ENCODE results near the gene TNRC18. TPM values are rescaled to one million over a fixed set of nuclear protein-coding genes. Genes with fewer than 3 reads are reported as not detected.

Gene TNRC18
- polyA plus RNA-seq, 1 of the 3 experiments (the other 2 are of a cell fraction): 34.4 TPM

DNA sequence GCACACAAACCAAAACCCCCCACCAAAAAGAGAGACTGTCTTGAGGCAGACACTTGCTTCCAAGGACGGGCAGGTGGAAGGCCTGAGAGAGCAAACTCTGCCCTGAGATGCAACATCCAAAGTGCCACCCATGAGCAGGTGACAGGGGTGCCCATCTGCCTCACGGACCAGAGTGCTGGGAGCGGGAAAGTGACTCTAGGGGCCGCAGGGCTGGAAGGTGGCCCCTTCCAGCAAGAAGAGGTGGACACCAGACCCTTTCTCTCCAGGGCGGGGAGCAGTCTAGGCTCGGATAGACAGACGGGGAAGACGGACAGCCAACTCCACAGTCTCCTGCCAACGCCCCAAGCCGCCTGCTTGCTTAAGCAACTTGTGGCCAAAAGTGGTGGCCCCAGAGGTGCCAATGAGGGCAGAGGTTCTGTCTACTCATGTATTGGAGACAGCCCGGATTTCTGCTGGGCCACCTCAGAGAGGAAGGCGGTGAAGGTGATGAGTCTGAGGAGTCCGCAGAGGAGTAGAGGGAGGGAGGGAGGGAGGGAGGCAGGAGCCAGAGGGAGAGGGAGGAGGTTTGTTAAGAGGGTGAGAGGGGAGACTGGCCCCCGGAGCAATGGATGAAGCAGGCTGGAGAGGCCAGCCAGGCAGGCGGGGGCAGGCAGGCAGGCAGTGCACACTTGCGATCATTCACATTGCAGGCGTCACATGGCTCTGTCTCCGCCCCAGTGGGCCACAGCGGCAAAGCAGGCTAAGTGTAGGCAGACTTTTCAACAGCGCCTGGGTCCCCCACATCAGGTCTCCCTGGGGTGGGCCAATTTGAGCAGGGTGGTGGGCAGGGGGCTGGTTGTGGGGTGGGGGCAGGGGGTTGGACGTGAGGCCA, 75.3 kb downstream of the TNRC18 start:
- Histone ChIP-seq H4K20me1 (ENCODE audit: insufficient read depth) (peaks cover 42% of the 10 kb centered on the region), H2AFZ (ENCODE audit: low read depth) (no peak overlapping the region), H3K79me2 (ENCODE audit: insufficient read depth) (peaks cover 71% of the 10 kb centered on the region), H3K4me3 (ENCODE audit: low read depth in 2 of 2, low read length in 1 of 2) (no peak overlapping the region), H3K9ac (no peak overlapping the region), H3K36me3 (replicated peaks in 1 of 2; ENCODE audit: control insufficient read depth in 1 of 2, insufficient read depth in 2 of 2, low read length in 1 of 2) (peaks cover 44 to 57% of the 10 kb centered on the region in 2 experiments), H3K9me3 (no peaks in the 10 kb centered on the region), H3K27me3 (ENCODE audit: insufficient read depth) (no peaks in the 10 kb centered on the region), H3K4me2 (no peak overlapping the region), H3K4me1 (ENCODE audit: control insufficient read depth in 1 of 2, insufficient read depth in 2 of 2, low read depth in 1 of 2, low read length in 1 of 2) (0 out of 4 replicates have a peak, but pooled peaks cover 0 to 5% of the 10 kb centered on the region in 2 experiments), H3K9me2 (no peaks in the 10 kb centered on the region), H3K27ac (ENCODE audit: low read depth in 2 of 2, low read length in 1 of 2) (no peak overlapping the region), H3F3A (replicated peaks; ENCODE audit: insufficient read depth) (peaks cover 4% of the 10 kb centered on the region)
- CTCF ChIA-PET: no interaction called here
- no peak for TF ChIP-seq CTCF (IDR thresholded peaks at IDR 0.05)
- no peak for TF ChIP-seq SIN3A (IDR thresholded peaks at IDR 0.05; ENCODE audit: borderline replicate concordance, low read depth, low read length)
- no peak for TF ChIP-seq CHD2 (IDR thresholded peaks at IDR 0.05; ENCODE audit: low read length, partially characterized antibody)
- TF ChIP-seq, protein P1, sequence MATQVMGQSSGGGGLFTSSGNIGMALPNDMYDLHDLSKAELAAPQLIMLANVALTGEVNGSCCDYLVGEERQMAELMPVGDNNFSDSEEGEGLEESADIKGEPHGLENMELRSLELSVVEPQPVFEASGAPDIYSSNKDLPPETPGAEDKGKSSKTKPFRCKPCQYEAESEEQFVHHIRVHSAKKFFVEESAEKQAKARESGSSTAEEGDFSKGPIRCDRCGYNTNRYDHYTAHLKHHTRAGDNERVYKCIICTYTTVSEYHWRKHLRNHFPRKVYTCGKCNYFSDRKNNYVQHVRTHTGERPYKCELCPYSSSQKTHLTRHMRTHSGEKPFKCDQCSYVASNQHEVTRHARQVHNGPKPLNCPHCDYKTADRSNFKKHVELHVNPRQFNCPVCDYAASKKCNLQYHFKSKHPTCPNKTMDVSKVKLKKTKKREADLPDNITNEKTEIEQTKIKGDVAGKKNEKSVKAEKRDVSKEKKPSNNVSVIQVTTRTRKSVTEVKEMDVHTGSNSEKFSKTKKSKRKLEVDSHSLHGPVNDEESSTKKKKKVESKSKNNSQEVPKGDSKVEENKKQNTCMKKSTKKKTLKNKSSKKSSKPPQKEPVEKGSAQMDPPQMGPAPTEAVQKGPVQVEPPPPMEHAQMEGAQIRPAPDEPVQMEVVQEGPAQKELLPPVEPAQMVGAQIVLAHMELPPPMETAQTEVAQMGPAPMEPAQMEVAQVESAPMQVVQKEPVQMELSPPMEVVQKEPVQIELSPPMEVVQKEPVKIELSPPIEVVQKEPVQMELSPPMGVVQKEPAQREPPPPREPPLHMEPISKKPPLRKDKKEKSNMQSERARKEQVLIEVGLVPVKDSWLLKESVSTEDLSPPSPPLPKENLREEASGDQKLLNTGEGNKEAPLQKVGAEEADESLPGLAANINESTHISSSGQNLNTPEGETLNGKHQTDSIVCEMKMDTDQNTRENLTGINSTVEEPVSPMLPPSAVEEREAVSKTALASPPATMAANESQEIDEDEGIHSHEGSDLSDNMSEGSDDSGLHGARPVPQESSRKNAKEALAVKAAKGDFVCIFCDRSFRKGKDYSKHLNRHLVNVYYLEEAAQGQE (IDR thresholded peaks at IDR 0.05; ENCODE audit: low read depth, low read length): no peak
- TF ChIP-seq, protein P2, sequence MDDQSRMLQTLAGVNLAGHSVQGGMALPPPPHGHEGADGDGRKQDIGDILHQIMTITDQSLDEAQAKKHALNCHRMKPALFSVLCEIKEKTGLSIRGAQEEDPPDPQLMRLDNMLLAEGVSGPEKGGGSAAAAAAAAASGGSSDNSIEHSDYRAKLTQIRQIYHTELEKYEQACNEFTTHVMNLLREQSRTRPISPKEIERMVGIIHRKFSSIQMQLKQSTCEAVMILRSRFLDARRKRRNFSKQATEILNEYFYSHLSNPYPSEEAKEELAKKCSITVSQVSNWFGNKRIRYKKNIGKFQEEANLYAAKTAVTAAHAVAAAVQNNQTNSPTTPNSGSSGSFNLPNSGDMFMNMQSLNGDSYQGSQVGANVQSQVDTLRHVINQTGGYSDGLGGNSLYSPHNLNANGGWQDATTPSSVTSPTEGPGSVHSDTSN (IDR thresholded peaks at IDR 0.05): no peak
- no peak for TF ChIP-seq TAF1 (IDR thresholded peaks at IDR 0.05; ENCODE audit: borderline replicate concordance, low read depth, low read length)
- no peak for TF ChIP-seq IRF3 (IDR thresholded peaks at IDR 0.05; ENCODE audit: low read depth, low read length)
- no peak for TF ChIP-seq GABPA (IDR thresholded peaks at IDR 0.05; ENCODE audit: low read depth)
- TF ChIP-seq TEAD4 (IDR thresholded peaks at IDR 0.05; ENCODE audit: borderline replicate concordance, insufficient read depth): no peak
- no peak for TF ChIP-seq FOXM1 (IDR thresholded peaks at IDR 0.05; ENCODE audit: low read depth)
- no peak for TF ChIP-seq JUND (IDR thresholded peaks at IDR 0.05)
- no peak for TF ChIP-seq FOXJ3 (CRISPR knock-in tag; IDR thresholded peaks at IDR 0.05)
- TF ChIP-seq POLR2AphosphoS5 (IDR thresholded peaks at IDR 0.05; ENCODE audit: low read depth, low read length): no peak
- no peak for TF ChIP-seq YY1 (IDR thresholded peaks at IDR 0.05; ENCODE audit: low read depth)
- 98% methylated on average over 21 of the region's 21 CpGs for WGBS (ENCODE audit: low lambda C conversion rate)
- DNase-seq: peak; percentile 34
- POLR2A ChIA-PET: no interaction called here

Measured in SK-N-SH (cell line).